Hematopoietic multipotent progenitor cell treated with erythropoietin and hydrocortisone succinate and interleukin-3 and kit ligand, for 6 days (in vitro differentiated cells): Measurements from ENCODE around the gene SUN5.
"Not testable (repeated sequence)": the region's sequence is repeated elsewhere in the genome, so short reads cannot be mapped to it uniquely, and the experiment has no call there.

Source experiments
- DNase-seq: peaks from one replicate; pipeline ENCODE4 v3.0.0-alpha.2; 2015

SUN5 gene, protein sequence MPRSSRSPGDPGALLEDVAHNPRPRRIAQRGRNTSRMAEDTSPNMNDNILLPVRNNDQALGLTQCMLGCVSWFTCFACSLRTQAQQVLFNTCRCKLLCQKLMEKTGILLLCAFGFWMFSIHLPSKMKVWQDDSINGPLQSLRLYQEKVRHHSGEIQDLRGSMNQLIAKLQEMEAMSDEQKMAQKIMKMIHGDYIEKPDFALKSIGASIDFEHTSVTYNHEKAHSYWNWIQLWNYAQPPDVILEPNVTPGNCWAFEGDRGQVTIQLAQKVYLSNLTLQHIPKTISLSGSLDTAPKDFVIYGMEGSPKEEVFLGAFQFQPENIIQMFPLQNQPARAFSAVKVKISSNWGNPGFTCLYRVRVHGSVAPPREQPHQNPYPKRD

DNA sequence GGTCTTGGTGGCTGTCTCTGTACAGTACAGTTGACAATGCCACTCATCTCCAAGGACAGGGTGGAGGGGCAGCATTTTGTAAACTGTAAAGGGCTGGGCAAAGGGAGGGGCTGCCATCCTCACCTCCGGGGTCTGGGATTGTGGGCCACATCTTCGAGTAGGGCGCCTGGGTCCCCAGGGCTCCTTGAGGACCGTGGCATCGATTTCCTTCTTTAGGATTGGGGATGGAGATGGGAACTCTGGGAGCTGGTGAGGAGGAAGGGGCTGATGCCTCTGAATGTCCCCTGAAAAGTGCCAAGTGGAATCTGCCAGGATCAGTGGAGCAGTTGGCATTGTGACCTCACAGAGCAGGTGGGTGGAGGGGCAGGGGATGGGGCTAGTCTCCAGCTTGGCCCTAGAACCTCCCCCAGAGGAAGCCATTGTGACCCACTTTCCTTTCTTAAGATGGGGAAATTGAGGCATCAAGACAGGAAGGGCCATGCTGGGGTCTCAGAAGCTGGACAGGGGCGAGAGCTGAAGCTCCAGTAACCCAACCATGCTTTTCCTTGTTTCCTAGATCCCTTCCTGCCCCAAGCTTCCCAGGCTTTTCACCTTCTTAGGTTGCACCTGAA lies at the start of gene SUN5:
Gene SUN5 (minus strand): TSS at position 293 of the 611 bp plus-strand sequence. CDS start 93 bp downstream, at position 200.
- DNase-seq: no peak

DNA sequence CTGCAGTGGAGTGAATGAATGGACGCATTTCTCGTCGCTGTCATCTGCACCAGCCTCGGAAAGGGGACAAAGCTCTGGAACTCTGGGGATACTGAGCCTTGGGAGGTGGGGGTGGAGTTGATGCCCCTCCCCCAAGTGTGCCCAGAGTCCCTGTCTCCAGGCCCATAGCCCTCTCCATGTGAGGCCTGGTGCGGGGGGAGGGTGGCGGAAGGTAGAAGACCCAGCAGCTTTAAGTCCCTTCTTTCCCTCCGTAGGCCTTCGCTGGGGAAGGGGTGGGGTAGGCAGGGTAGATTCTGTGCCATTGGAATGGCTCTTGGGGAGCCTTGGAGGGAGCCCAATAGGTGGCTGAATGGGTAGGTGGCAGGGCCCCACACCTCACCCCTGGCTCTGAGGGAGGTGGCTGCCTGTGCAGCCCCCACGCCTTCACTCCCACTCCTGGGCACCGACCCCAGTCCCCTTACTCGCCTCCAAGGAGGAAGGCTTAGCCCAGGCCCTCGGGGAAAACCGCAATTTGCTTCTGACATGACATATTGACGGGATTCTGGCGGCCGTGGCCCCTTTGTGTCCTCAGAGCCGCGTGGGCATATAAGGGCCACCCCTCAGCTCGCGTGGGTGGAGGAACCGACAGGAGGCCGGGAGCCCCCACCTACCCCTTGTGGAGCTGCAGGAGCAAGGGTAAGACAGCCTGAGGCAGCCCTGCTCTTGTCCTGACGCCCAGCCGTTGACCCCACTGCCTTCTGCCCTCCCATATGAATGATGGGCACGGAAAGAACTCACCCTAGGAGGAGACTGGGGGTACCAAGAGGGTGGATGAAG lies 49.3 kb upstream of the SUN5 start, which contains the start of gene BPIFB3:
Gene BPIFB3 (plus strand): TSS at position 613 of the 816 bp plus-strand sequence. CDS start 1,533 bp downstream, outside the sequence.
- DNase-seq: no peak

DNA sequence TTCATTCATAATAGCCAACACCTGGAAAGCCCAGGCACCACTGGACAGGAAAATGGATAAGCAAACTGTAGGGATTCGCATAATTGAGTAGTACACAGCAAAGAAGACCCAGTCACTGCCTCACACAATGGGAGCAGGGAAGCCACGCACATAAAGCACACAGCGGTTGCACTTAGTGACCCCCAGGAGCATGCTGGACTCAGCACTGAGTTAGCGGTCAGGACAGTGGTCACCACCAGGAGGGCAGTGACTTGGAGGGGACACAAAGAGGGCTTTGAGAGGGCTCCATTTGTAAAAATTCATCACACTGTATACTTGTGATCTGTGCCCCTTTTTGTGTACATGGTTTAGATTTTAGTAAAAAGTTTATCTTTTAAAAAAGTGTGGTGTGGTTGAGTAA lies 47.1 kb upstream of the SUN5 start:
- no peak for DNase-seq

DNA sequence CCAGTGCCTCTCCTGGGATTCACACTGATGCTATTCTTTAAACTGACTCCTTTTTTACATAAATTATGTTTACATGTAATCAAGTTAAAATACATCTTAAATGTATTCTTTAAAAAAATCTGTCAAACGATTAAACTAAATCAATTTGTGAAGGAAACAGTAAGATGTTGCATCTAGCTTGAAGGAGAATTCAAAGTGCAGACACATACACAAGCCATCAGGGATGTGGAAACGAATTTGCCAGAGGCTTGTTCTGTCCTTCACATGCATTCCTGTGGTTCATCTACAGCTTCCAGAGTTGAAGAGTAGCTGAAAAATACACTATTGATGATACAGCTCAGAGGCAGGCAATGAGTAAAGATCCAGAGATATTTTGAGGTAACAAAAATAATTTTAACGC lies 42.2 kb upstream of the SUN5 start:
- no peak for DNase-seq

DNA sequence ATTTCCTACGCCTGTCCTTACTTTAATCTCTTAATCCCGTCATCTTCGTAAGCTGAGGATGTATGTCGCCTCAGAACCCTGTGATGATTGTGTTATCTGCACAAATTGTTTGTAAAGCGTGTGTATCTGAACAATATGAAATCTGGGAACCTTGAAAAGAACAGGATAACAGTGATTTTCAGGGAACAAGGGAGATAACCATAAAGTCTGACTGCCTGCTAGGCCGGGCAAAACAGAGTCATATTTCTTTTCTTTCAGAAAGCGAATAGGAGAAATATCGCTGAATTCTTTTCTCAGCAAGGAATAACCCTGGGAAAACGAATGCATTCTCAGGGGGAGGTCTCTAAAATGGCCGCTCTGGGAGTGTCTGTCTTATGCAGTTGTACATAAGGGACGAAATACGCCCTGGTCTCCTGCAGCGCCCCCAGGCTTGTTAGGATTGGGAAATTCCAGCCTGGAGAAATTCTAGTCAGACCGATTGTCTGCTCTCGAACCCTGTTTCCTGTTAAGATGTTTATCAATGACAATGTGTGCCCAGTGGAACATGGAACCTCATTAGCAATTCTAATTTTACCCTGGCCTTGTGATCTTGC lies 41.0 kb upstream of the SUN5 start:
- DNase-seq: not testable (repeated sequence)

DNA sequence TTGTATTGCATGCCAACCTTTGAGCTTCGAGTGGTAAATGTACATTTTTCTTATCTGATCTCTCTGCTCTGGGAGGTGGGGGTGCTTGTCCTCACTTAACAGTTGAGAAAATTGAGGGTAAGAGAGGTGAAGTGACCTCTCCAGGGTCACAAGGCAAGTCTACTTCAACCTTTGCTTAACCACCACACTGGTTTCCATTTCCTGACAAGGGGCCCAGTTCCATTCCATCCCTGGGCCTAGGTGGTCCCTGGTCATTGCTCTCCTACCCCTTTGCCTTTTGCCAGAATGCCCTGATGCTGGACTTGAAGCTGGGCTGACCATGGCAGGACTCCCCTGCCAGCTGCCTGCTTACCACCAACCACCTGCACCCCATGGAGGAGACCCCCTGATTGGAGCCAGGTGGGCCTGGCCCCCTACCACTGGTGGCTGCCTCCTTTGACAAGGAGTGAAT lies 39.5 kb upstream of the SUN5 start:
- DNase-seq: no peak

DNA sequence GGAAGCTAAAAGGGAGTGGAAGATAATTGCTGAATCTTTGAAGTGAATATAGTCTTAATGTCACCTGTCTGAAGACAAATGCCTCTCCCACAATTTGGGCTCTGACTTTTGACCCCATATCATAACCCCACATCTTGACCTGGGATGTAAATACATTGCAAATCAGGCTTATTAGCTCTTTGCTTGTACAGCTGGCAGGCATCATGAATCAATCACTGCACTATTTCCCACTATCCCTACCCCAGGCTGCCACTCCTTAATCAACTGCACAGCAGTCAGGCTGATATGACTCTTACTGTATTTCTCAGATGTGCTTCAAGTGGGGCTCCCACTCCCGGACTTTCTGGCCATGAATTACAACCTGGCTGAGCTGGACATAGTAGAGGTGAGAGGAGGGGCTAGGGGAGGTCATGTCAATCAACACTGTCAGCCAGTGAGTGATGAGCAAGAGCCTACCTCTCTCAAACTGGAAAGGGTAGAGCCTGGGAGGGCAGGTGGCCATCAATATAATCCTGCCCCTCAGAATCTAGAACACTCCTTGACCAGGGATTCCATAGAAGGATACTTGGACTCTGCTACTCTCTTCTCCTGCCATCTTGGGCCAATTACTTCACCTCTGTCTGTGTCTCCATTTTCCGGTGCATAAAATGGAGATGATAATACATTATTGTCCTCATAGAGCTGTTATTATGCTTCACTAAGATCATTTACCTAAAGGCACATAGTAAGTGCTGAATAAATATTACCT lies 38.9 kb upstream of the SUN5 start:
- DNase-seq: no peak

DNA sequence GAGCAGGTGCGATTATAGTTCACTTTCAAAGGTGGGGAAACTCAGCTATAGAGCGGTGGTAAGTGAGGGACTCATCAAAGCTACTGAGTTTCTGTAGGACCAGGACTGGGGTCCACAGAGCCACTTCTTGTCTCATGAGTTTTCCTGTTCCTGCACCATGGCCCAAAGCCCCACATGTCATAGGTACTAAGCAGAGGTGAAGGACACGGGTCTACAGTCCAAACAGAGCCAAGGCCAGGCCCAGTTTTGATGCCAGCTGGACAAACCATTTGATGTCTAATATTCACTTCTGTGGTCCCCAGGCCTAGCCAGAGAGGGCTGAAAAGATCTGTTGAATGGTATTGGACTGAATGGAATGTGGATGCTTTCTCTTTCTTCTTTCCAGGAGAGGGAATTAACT lies 38.2 kb upstream of the SUN5 start:
- DNase-seq: no peak

DNA sequence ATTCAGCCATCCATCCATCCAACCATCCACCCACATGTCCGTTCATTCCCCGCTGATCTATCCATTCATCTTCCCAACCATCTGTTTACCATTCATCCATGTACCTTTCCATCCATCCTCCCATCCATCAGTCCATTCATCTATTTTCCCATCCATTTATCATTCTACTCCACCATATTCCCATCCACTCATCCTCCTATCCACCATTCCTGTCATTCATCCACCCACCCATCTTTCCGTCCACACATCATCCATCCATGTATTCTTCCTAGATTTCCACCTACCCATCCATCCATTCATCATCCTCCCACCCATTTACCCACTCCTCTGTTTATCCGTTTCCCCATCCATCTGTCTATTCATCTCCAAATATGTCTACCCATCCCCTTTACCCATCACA lies 34.0 kb upstream of the SUN5 start:
- DNase-seq: no peak

DNA sequence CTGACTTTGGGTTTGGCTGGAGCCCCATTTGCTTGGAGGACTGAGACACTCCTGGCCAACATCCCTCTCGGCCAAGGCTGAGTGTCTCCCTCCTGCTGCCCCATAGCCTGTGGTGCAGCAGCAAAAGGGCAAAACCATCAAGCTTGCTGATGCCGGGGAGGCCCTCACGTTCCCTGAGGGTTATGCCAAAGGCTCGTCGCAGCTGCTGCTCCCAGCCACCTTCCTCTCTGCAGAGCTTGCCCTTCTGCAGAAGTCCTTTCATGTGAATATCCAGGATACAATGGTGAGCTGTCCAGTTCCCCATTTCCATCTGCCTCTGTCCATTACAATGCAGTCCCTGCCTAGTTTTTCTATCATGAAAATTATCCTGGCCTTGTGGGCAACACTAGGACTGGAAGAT lies 33.2 kb upstream of the SUN5 start:
- DNase-seq: no peak

DNA sequence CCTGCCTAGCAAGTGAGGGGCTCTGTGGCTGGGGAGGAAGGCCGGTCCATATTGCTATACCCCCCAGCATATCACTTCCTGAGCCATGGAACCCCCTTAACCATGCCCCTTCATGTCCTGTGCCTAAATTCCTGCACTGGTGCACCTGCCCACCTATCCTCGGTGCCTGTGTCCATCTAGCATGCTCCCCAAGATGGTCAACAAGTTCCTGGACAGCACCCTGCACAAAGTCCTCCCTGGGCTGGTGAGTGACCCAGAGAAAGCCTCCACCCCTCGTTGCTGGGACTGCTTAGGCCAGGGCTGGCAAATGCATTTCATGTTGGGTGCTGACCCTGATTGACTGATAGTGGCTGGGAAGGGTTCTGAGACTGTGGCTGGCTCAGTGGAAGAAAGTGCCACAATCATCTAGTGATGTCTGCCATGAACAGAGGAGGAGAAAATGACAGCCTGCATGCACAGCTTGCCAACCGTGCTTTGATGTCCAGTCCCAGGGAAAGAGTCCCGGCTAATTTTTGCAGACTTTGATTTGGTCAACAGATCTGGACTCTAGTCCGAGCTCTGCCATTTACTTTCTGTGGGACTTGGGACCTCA lies 30.8 kb upstream of the SUN5 start:
- no peak for DNase-seq

DNA sequence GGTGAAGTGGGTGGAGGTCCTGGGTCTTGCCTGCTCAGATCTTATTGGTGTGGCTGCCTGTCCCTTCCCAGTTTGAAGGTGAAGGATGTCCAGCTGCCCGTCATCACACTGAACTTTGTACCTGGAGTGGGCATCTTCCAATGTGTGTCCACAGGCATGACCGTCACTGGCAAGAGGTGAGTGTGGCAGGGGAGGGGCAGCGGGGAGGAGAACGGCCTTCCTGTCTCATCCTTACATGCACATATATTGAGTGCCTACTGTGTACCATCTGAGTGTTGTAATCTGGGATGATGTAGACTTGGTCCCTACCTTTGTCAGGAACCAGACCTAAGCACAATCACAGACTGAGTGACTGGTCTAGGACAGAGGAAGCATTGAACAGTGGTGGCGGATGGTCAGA lies 29.9 kb upstream of the SUN5 start:
- no peak for DNase-seq

DNA sequence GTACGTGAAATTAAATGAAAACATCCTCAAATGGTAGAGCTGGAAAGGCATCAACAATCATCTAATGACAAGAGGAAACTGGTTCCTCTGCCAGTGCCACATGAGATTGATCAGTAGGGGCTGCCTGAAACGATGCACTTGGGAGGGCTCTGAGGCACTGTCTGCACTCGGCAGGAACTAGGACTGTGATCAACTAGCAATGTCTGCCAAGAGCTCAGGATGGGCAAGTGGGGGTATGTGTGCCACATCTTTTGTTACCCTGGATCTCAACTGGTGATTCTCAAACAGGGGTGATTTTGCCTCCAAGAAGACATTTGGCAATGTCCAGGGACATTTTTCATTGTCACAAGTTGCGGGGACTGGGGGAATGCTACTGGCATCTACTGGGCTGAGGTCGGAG lies 29.1 kb upstream of the SUN5 start:
- no peak for DNase-seq

DNA sequence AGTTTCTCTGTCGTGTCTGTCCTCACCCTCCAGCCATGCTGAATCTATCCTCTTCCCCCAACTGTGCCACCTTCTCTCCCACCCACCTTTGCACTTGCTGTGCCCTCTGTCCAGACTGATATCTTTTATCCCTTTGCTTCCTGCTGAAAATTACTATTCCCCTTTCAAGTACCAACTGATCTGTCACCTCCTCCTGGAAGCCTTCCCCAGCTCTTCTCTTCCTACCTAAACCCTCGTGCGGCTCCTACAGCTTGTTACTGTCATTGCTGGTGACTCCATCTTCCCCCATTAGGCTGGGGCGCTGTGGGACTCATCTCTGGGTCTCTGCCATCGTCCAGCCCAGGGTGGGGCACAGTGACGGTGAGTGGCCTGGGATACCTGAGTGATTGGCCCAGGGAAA lies 28.3 kb upstream of the SUN5 start:
- DNase-seq: no peak

DNA sequence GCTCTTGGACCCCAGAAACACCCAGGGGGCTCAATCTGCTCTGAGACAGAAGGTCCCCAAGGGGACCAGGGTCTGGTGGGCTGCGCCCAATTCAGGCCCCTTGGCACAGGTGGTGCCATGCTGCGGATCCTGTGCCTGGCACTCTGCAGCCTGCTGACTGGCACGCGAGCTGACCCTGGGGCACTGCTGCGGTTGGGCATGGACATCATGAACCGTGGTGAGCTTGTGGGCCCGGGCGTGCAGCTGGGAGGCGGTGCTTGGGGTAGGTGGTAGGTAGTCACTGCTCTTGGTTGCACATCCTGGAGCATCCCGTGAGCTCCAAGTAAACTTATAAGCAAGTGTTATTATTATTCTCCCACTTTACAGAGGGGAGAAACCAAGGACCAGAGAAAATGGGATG lies 27.3 kb upstream of the SUN5 start, which contains the start of gene BPIFB6:
Gene BPIFB6 (plus strand): TSS at position 118 of the 400 bp plus-strand sequence. CDS start 0 bp downstream, at position 118.
- DNase-seq: no peak

DNA sequence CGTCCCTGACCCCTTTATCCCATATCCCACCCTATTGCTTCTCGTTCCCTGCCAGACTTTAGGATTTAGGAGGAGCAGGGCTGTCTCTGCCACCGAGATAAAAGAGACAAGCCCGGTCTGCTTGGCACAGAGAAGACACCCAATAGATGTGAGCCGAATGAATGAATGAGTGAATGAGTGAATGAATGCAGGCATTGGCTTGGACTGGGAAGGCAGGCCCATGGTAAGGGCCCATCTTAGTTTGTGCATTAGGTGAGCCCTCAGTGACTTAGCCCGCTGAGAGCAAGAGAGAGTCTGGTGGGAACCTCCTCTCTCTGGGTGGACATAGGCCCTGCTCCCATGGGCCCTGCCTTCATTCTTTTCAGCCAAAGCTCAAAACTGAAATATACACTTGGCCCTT lies 26.3 kb upstream of the SUN5 start:
- DNase-seq: no peak

DNA sequence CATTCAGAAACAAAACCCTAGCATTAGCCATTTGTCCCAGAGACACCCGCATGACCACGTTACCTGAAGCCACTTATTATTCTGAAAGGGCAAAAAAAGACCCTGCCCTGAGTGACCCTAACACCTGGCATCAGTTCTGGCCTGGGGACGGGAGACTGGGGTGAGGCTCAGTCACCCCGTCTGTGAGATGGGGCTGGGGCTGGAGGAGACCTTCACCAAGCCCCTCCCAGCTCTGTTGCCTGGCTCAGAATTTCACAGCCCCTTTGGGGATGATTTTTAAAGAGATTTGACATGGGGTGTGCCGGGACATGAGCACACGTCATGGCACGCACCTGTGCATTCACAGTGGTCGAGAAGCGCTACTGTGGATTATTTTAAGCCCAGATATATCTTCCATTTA lies 25.8 kb upstream of the SUN5 start:
- no peak for DNase-seq

DNA sequence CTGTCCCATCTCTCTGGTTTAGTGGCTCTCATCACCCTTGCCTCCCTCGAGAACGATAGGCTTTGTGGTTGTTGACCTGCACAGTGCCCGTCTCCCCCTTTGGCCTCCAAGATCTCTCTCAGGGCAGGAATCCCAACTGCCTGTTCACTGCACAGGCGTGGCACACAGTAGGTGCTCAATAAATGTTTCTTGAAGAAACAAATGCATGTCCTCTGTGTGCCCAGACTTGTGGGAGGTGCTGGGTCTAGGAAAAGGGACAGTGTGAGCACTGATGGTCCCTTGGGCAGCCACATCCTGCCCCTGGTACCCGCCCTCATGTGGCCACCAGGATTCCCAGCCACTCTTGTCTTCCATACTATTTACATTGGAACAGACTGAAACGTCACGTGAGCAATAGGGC lies 24.6 kb upstream of the SUN5 start:
- DNase-seq: no peak

DNA sequence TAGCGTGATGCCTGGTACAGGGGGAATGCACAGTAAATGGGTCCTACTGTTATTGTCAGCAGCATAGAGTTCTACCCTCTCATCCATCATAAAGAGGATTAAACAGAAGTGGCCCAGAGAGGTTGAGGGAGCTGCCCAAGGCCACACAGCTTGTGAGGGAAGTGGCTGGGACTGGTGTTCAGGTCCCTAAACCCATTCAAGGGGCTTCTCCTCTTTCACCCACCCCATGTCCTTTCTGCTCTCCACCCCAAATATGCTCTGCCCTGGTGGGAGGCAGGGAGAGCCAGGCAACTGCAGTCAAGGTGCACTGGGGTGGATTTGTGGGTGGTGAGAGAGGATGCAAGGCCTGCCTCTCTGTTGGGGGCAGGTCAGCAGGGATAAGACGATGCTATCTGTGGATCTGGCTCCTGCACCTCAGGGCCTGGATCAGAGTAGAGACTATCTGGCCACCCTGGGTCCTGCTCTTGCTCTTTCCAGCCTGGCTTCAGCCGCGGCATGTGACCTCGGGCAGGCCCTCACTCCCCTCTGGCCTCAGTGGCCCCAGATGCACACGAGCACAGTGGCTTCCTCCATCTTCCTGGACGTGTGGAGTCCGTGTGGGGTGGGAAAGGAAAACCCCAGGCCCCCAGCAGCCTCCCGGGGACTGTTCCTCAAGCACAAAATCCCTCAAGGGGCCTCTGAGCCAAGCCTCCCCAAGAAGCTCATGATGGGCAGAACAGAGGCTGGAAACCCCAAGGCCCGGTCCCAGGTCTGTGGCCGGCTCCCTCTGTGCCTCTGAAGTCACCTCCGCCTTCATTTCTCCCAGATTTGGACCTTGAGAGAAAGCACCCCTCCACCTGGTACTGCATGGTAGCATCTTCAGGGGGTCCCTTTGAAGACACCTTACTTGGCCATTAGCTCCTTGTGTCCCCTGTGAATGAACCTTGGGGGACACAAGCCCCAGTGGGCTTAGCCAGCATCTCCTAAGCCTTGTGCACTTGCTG lies 23.8 kb upstream of the SUN5 start:
- DNase-seq: no peak
